Mucosa of descending colon (tissue), 3 donors: ENCODE results near the gene SSR4. TPM values are rescaled to one million over a fixed set of nuclear protein-coding genes. Genes with fewer than 3 reads are reported as not detected.

Experiments
- ATAC-seq: fragments of 200-7000 bp; cut with Tn5 transposase; one replicate; pipeline ENCODE4 v1.9.1; 2020; ENCODE audit warnings: mild to moderate bottlenecking, moderate library complexity
- DNase-seq, 3 donors: peaks; one replicate each; pipeline ENCODE4 v3.0.0-alpha.2; 2020
- H3K36me3 ChIP-seq: fragments of 200-600 bp; one replicate; pipeline ENCODE4 v1.8.0; 2021; ENCODE audit warnings: low read depth, mild to moderate bottlenecking
- H3K4me1 ChIP-seq: fragments of 200-600 bp; one replicate; pipeline ENCODE4 v1.8.0; 2021; ENCODE audit warnings: low read depth, mild to moderate bottlenecking
- H3K4me3 ChIP-seq: fragments of 200-600 bp; one replicate; pipeline ENCODE4 v1.8.0; 2021; ENCODE audit warnings: mild to moderate bottlenecking
- H3K9me3 ChIP-seq: fragments of 200-600 bp; one replicate; pipeline ENCODE4 v1.8.0; 2021; ENCODE audit warnings: mild to moderate bottlenecking
- CTCF ChIP-seq: fragments of 200-600 bp; IDR thresholded peaks from one replicate; pipeline ENCODE4 v1.8.0; 2022; ENCODE audit warnings: antibody characterized with exemption, mild to moderate bottlenecking
- intact Hi-C, 2 donors: fragments of 100-400 bp; cut with DNase I in 1 of 2; cut with micrococcal nuclease in 1 of 2; formaldehyde crosslinking; loops; one replicate each; pipeline versions ENCODE4 v1.11.0 to v1.11.1; 2022; cut with DNase I, micrococcal nuclease
- total RNA-seq, 3 donors: library from RNA; stranded (reverse); fragmentation: NEBNext Ultra II Directional in 2 of 3; extraction: Animal tissue kit (Norgen Biotek cat#: 25700) in 2 of 3; gene quantifications; one replicate each; pipeline versions ENCODE4 v1.2.1 to v1.2.4, GENCODE V29; 2021 to 2023
- donor health status: DM: no; HTN: no; CAD: no; lungs with moderate emphysema.
- donor health status: DM: no; HTN: no; CAD: no.
- donor health status: DM: no; HTN: yes; CAD: no.

Gene SSR4
- total RNA-seq, 3 donors from 2014 or later, result 129 to 297 (median 174) TPM

- no peak for TF ChIP-seq CTCF
- Histone ChIP-seq H3K4me3 (no peak overlapping the region), H3K36me3 (no peaks in the 10 kb centered on the region), H3K4me1 (no peaks in the 10 kb centered on the region), H3K9me3 (no peaks in the 10 kb centered on the region)
- ATAC-seq (no peak), DNase-seq (peak in 2 of 3 donors; percentile 16 to 44)
- intact Hi-C loops, result loop anchor here in 1 of 2 donors (10.0 kb wide), 1 partner anchor 186 kb away; no protein-coding TSS in a partner anchor
Observed at GRCh38 chrX:153768311-153769157, 25.9 kb upstream of the SSR4 start.

GRCh38 chrX:153769158-153769864 is 25.2 kb upstream of the SSR4 start:
- intact Hi-C loops, result loop anchor here in 1 of 2 donors (10.0 kb wide), 1 partner anchor 185 kb away; no protein-coding TSS in a partner anchor
- H3K4me1 ChIP-seq, result no peaks in the 10 kb centered on the region
- H3K9me3 ChIP-seq, result no peaks in the 10 kb centered on the region
- H3K36me3 ChIP-seq, result no peaks in the 10 kb centered on the region
- no peak for ATAC-seq
- peak in 2 of 3 donors; percentile 11 to 46 for DNase-seq
- TF ChIP-seq CTCF, result no peak
- H3K4me3 ChIP-seq, result no peak overlapping the region

GRCh38 chrX:153769865-153770600 is 24.4 kb upstream of the SSR4 start:
- H3K9me3 ChIP-seq, result no peaks in the 10 kb centered on the region
- intact Hi-C loops, result loop anchor here in 1 of 2 donors (10.0 kb wide), 1 partner anchor 185 kb away; no protein-coding TSS in a partner anchor
- TF ChIP-seq CTCF, result no peak
- H3K36me3 ChIP-seq, result no peaks in the 10 kb centered on the region
- ATAC-seq, result no peak
- H3K4me1 ChIP-seq, result no peaks in the 10 kb centered on the region
- DNase-seq, result no peak
- H3K4me3 ChIP-seq, result no peak overlapping the region

- no peaks in the 10 kb centered on the region for H3K4me1 ChIP-seq
- DNase-seq (no peak), ATAC-seq (no peak)
- TF ChIP-seq CTCF, result no peak
- no peaks in the 10 kb centered on the region for H3K9me3 ChIP-seq
- intact Hi-C loops, result no loop called here
- H3K36me3 ChIP-seq, result no peaks in the 10 kb centered on the region
- no peak overlapping the region for H3K4me3 ChIP-seq
Observed at GRCh38 chrX:153770601-153771414, 23.7 kb upstream of the SSR4 start.
